H9 (cell line): ENCODE measurements around the gene PLPPR5. TPM values are rescaled to one million over a fixed set of nuclear protein-coding genes. Genes with fewer than 3 reads are reported as not detected.

Experiments
- DNase-seq: peaks from one replicate; pipeline ENCODE4 v3.0.0-alpha.2; 2017
- H2AFZ ChIP-seq: one replicate; pipeline ENCODE4 v1.6.1; 2013; ENCODE audit warnings: mild to moderate bottlenecking, low read length, control low read depth, moderate library complexity
- H2AK5ac ChIP-seq: 2 replicates; pipeline ENCODE4 v1.6.1; 2013; ENCODE audit warnings: low read length, control low read depth, mixed read lengths; ENCODE audit not compliant: insufficient read length
- H2BK120ac ChIP-seq: one replicate; pipeline ENCODE4 v1.6.1; 2013; ENCODE audit warnings: low read depth, mild to moderate bottlenecking, low read length, control low read depth, inconsistent platforms; ENCODE audit not compliant: poor library complexity, severe bottlenecking
- H2BK12ac ChIP-seq: 2 replicates; pipeline ENCODE4 v1.6.1; 2013; ENCODE audit warnings: low read length, control low read depth, mixed read lengths, low read depth; ENCODE audit not compliant: insufficient read length
- H2BK15ac ChIP-seq: 2 replicates; pipeline ENCODE4 v1.6.1; 2013; ENCODE audit warnings: low read depth, low read length, control low read depth
- H2BK20ac ChIP-seq: one replicate; pipeline ENCODE4 v1.6.1; 2013; ENCODE audit warnings: low read depth, mild to moderate bottlenecking, low read length, control low read depth, inconsistent platforms; ENCODE audit not compliant: poor library complexity, severe bottlenecking
- H2BK5ac ChIP-seq: 2 replicates; pipeline ENCODE4 v1.6.1; 2013; ENCODE audit warnings: low read length, control low read depth, mixed read lengths; ENCODE audit not compliant: insufficient read length
- H3K14ac ChIP-seq: 2 replicates; pipeline ENCODE4 v1.6.1; 2013; ENCODE audit warnings: low read length, control low read depth; ENCODE audit not compliant: insufficient read depth
- H3K18ac ChIP-seq: 2 replicates; pipeline ENCODE4 v1.6.1; 2013; ENCODE audit warnings: low read depth, mild to moderate bottlenecking, mixed read lengths, low read length, control low read depth; ENCODE audit not compliant: insufficient read length
- H3K23ac ChIP-seq: 2 replicates; pipeline ENCODE4 v1.6.1; 2013; ENCODE audit warnings: low read length, control low read depth, mixed read lengths, low read depth; ENCODE audit not compliant: insufficient read length
- H3K23me2 ChIP-seq: 2 replicates; pipeline ENCODE4 v1.6.1; 2013; ENCODE audit warnings: low read depth, mild to moderate bottlenecking, mixed read lengths, low read length, control low read depth; ENCODE audit not compliant: insufficient read length, poor library complexity, severe bottlenecking
- H3K27ac ChIP-seq: 2 replicates; pipeline ENCODE4 v1.5.1; 2013; ENCODE audit warnings: low read length, control low read depth, mixed read lengths, low read depth; ENCODE audit not compliant: insufficient read length
- H3K27me3 ChIP-seq: 2 replicates; pipeline ENCODE4 v1.6.1; 2013; ENCODE audit warnings: low read length, control low read depth, inconsistent platforms; ENCODE audit not compliant: insufficient read depth
- H3K4ac ChIP-seq: 2 replicates; pipeline ENCODE4 v1.6.1; 2013; ENCODE audit warnings: low read depth, mild to moderate bottlenecking, control low read depth, inconsistent platforms, low read length, moderate library complexity
- H3K4me1 ChIP-seq: 2 replicates; pipeline ENCODE4 v1.6.1; 2013; ENCODE audit warnings: low read length, control low read depth, inconsistent platforms; ENCODE audit not compliant: insufficient read depth
- H3K4me2 ChIP-seq: 2 replicates; pipeline ENCODE4 v1.6.1; 2013; ENCODE audit warnings: low read length, control low read depth, mixed read lengths; ENCODE audit not compliant: insufficient read length, insufficient read depth
- H3K56ac ChIP-seq: 2 replicates; pipeline ENCODE4 v1.6.1; 2013; ENCODE audit warnings: low read depth, mild to moderate bottlenecking, mixed read lengths, low read length, control low read depth; ENCODE audit not compliant: insufficient read length
- H3K79me1 ChIP-seq: 2 replicates; pipeline ENCODE4 v1.6.1; 2013; ENCODE audit warnings: low read depth, mild to moderate bottlenecking, moderate library complexity, low read length, control low read depth, inconsistent platforms; ENCODE audit not compliant: insufficient read depth, poor library complexity, severe bottlenecking
- H3K79me2 ChIP-seq: 2 replicates; pipeline ENCODE4 v1.6.1; 2013; ENCODE audit warnings: low read length, control low read depth, inconsistent platforms; ENCODE audit not compliant: insufficient read depth
- H3K9ac ChIP-seq: 2 replicates; pipeline ENCODE4 v1.6.1; 2013; ENCODE audit warnings: low read length, control low read depth, mixed read lengths; ENCODE audit not compliant: insufficient read length; ENCODE audit errors: extremely low read depth
- H3K9me3 ChIP-seq: one replicate; pipeline ENCODE4 v1.6.1; 2013; ENCODE audit warnings: low read depth, low read length, inconsistent platforms; ENCODE audit not compliant: control insufficient read depth
- H3T11ph ChIP-seq: one replicate; pipeline ENCODE4 v1.6.1; 2013; ENCODE audit warnings: mild to moderate bottlenecking, low read length, control low read depth, inconsistent platforms
- H4K20me1 ChIP-seq: one replicate; pipeline ENCODE4 v1.6.1; 2013; ENCODE audit not compliant: control insufficient read depth, insufficient read length, insufficient read depth
- H4K5ac ChIP-seq: 2 replicates; pipeline ENCODE4 v1.6.1; 2013; ENCODE audit warnings: low read depth, mild to moderate bottlenecking, mixed read lengths, low read length, control low read depth; ENCODE audit not compliant: insufficient read length
- H4K8ac ChIP-seq: replicated peaks from 2 replicates; pipeline ENCODE4 v1.6.1; 2013; ENCODE audit warnings: low read length, control low read depth, mixed read lengths, low read depth; ENCODE audit not compliant: insufficient read length
- H4K91ac ChIP-seq: 2 replicates; pipeline ENCODE4 v1.6.1; 2013; ENCODE audit warnings: low read depth, mild to moderate bottlenecking, moderate library complexity, mixed read lengths, low read length, control low read depth; ENCODE audit not compliant: insufficient read length
- H3K27ac Mint-ChIP-seq, 3 experiments: 2 replicates in 2 of 3; 3 replicates in 1 of 3; pipeline ENCODE4 v1.8.0; 2020 to 2021; ENCODE audit warnings: mixed read lengths in 3 of 3, mild to moderate bottlenecking in 1 of 3, moderate library complexity in 1 of 3
- H3K27me3 Mint-ChIP-seq: 2 replicates; pipeline ENCODE4 v1.8.0; 2021; ENCODE audit warnings: low read depth, mild to moderate bottlenecking, moderate library complexity, mixed read lengths
- H3K36me3 Mint-ChIP-seq, 3 experiments: 2 replicates in 2 of 3; 3 replicates in 1 of 3; pipeline ENCODE4 v1.8.0; 2020 to 2021; ENCODE audit warnings: low read depth in 3 of 3, mixed read lengths in 3 of 3; ENCODE audit not compliant: insufficient read depth in 1 of 3
- H3K4me1 Mint-ChIP-seq, 2 experiments: 2 replicates each; pipeline ENCODE4 v1.8.0; 2020; ENCODE audit warnings: mixed read lengths in 2 of 2
- H3K4me3 Mint-ChIP-seq, 2 experiments: 2 replicates in 1 of 2; 3 replicates in 1 of 2; pipeline ENCODE4 v1.8.0; 2020 to 2021; ENCODE audit warnings: mild to moderate bottlenecking in 2 of 2, mixed read lengths in 2 of 2, moderate library complexity in 1 of 2
- H3K9me3 Mint-ChIP-seq, 2 experiments: 2 replicates in 1 of 2; 3 replicates in 1 of 2; pipeline ENCODE4 v1.8.0; 2020; ENCODE audit warnings: mild to moderate bottlenecking in 2 of 2, mixed read lengths in 2 of 2, moderate library complexity in 1 of 2
- WGBS: extraction: QIAGEN DNeasy Blood & Tissue Kit; methylation state at CpG from one replicate; pipeline ENCODE4 v1.1.7; 2013; ENCODE audit warnings: missing lambda C conversion rate, low lambda C conversion rate, mixed read lengths; ENCODE audit not compliant: insufficient read length; ENCODE audit errors: extremely low coverage; 5-methylcytosine and 5-hydroxymethylcytosine counted together
- total RNA-seq: library from RNA; stranded (reverse); gene quantifications from 2 replicates; pipeline ENCODE4 v1.2.1, GENCODE V29; 2021
- TF ChIP-seq, protein P1 (sequence below): fragments of 200-600 bp; sonication (generic); conservative IDR thresholded peaks from 3 replicates; pipeline ENCODE4 v1.8.0; 2021; ENCODE audit warnings: antibody characterized with exemption, mild to moderate bottlenecking

The PLPPR5 gene
- total RNA-seq, 1 experiment from 2014 or later = 1.4 TPM

DNA sequence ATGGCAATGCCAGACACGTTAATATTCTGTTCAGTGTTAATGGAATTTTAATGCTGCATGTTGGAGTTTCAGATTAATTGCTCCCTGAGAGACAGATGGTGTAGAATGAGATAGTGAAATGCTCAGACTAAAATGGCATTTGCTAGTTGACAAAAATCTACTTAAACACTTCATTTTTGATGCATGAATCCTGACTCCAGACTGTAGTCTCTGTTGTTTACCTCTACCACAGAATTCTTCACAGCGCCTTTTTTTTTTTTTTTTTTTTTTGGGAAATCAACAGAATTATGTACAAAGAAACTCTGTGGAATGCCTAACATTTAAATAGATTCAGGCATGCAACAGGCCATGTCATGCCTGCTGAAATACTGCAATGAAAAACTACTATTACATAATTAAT, 111.3 kb downstream of the PLPPR5 start:
- TF ChIP-seq, protein P1, sequence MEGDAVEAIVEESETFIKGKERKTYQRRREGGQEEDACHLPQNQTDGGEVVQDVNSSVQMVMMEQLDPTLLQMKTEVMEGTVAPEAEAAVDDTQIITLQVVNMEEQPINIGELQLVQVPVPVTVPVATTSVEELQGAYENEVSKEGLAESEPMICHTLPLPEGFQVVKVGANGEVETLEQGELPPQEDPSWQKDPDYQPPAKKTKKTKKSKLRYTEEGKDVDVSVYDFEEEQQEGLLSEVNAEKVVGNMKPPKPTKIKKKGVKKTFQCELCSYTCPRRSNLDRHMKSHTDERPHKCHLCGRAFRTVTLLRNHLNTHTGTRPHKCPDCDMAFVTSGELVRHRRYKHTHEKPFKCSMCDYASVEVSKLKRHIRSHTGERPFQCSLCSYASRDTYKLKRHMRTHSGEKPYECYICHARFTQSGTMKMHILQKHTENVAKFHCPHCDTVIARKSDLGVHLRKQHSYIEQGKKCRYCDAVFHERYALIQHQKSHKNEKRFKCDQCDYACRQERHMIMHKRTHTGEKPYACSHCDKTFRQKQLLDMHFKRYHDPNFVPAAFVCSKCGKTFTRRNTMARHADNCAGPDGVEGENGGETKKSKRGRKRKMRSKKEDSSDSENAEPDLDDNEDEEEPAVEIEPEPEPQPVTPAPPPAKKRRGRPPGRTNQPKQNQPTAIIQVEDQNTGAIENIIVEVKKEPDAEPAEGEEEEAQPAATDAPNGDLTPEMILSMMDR = no peak
- Histone ChIP-seq H4K91ac (no peak overlapping the region), H3K23ac (no peak overlapping the region), H3K9ac (no peak overlapping the region), H3K9me3 (no peaks in the 10 kb centered on the region), H2AK5ac (no peak overlapping the region), H3K79me2 (no peaks in the 10 kb centered on the region), H3K14ac (no peak overlapping the region), H4K20me1 (no peaks in the 10 kb centered on the region), H3T11ph (no peak overlapping the region), H2BK120ac (no peak overlapping the region), H3K23me2 (no peaks in the 10 kb centered on the region), H3K27ac (no peak overlapping the region), H2BK5ac (no peak overlapping the region), H2AFZ (no peak overlapping the region), H2BK20ac (no peak overlapping the region), H3K18ac (no peak overlapping the region), H3K27me3 (no peaks in the 10 kb centered on the region), H4K8ac (no peak overlapping the region), H3K4ac (no peak overlapping the region), H2BK12ac (no peak overlapping the region), H3K4me1 (no peaks in the 10 kb centered on the region), H4K5ac (no peak overlapping the region), H3K56ac (no peak overlapping the region), H3K4me2 (no peak overlapping the region), H2BK15ac (no peak overlapping the region), H3K79me1 (no peaks in the 10 kb centered on the region)
- H3K4me1 Mint-ChIP-seq = no peaks in the 10 kb centered on the region
- DNase-seq = no peak
- WGBS = no CpG with 5 or more reads among the region's 2 CpGs
- no peak overlapping the region for H3K4me3 Mint-ChIP-seq
- no peak overlapping the region for H3K27ac Mint-ChIP-seq
- H3K9me3 Mint-ChIP-seq = no peaks in the 10 kb centered on the region
- H3K36me3 Mint-ChIP-seq = peaks cover 0 to 2% (median 0%) of the 10 kb centered on the region in 3 experiments; a peak in 1 of 7 replicates
- no peaks in the 10 kb centered on the region for H3K27me3 Mint-ChIP-seq
